ENCODE measurements around the gene USP14.

GRCh38 chr18:137327-137726 is 21.0 kb upstream of the USP14 start:
- TF ChIP-seq MAFK (IDR thresholded peaks at IDR 0.05; ENCODE audit: low read depth, low read length) (no peak), CREB1 (IDR thresholded peaks at IDR 0.05) (no peak)
- TF ChIP-seq, protein P1, sequence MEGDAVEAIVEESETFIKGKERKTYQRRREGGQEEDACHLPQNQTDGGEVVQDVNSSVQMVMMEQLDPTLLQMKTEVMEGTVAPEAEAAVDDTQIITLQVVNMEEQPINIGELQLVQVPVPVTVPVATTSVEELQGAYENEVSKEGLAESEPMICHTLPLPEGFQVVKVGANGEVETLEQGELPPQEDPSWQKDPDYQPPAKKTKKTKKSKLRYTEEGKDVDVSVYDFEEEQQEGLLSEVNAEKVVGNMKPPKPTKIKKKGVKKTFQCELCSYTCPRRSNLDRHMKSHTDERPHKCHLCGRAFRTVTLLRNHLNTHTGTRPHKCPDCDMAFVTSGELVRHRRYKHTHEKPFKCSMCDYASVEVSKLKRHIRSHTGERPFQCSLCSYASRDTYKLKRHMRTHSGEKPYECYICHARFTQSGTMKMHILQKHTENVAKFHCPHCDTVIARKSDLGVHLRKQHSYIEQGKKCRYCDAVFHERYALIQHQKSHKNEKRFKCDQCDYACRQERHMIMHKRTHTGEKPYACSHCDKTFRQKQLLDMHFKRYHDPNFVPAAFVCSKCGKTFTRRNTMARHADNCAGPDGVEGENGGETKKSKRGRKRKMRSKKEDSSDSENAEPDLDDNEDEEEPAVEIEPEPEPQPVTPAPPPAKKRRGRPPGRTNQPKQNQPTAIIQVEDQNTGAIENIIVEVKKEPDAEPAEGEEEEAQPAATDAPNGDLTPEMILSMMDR (IDR thresholded peaks at IDR 0.05; ENCODE audit: control extremely low read depth in 1 of 3, insufficient read depth in 1 of 3, low read depth in 1 of 3, low read length in 3 of 3): no peak
